HCT116 (cell line): ENCODE measurements around the gene COX7B. TPM values are rescaled to one million over a fixed set of nuclear protein-coding genes. Genes with fewer than 3 reads are reported as not detected.

Source experiments
- ATAC-seq: fragments of 200-7000 bp; cut with Tn5 transposase; 2 replicates; pipeline ENCODE4 v1.9.1; 2020; ENCODE audit warnings: mild to moderate bottlenecking, moderate library complexity
- BruUV-seq: library from RNA; stranded (reverse); fragments of 400-500 nt; replicated peaks from 2 replicates; lab custom pipeline; 2021; lab: Mats Ljungman, UMichigan
- CTCF ChIA-PET: fragments of 300-600 bp; sonication (Branson Sonifier 250); formaldehyde crosslinking; loops from one replicate; lab custom pipeline; 2021; ENCODE audit warnings: antibody characterized with exemption; lab: Charles Lee
- POLR2A ChIA-PET: fragments of 300-600, 350-600 bp; sonication (Branson Sonifier 250); formaldehyde crosslinking; loops from one replicate; lab custom pipeline; 2021; ENCODE audit warnings: antibody characterized with exemption; lab: Charles Lee
- RAD21 ChIA-PET, 2 experiments: fragments of 300-600 bp; sonication (Branson Sonifier 250); formaldehyde crosslinking; loops; one replicate each; lab custom pipeline; 2023; ENCODE audit warnings: low total read pairs in 2 of 2; ENCODE audit not compliant: uncharacterized antibody in 2 of 2, unreplicated experiment in 2 of 2, low non-redundant PET in 1 of 2; lab: Charles Lee
- DNase-seq: peaks from one replicate; pipeline ENCODE4 v3.0.0-alpha.2; 2010; ENCODE audit warnings: low read depth, low spot score
- H2AFZ ChIP-seq: fragments of 200-600 bp; shearing (Covaris generic), sonication (generic); 2 replicates; pipeline ENCODE4 v1.6.1; 2017; ENCODE audit warnings: low read depth, mixed run types, mixed read lengths, antibody characterized with exemption, low read length; ENCODE audit not compliant: poor library complexity, severe bottlenecking
- H3K27ac ChIP-seq: 2 replicates; pipeline ENCODE4 v1.5.1; 2012; ENCODE audit warnings: low read depth, low read length
- H3K27me3 ChIP-seq: fragments of 200-600 bp; sonication (generic); 2 replicates; pipeline ENCODE4 v1.6.1; 2016; ENCODE audit warnings: mixed run types, low read length, mixed read lengths; ENCODE audit not compliant: insufficient read depth
- H3K36me3 ChIP-seq, 2 experiments: fragments of 200-500 bp in 1 of 2; fragments of 200-600 bp in 1 of 2; sonication (Bioruptor generic) in 1 of 2; sonication (generic) in 1 of 2; 2 replicates each; pipeline versions ENCODE4 v1.5.1 to v1.6.1; 2014 to 2016; ENCODE audit warnings: low read length in 2 of 2, inconsistent platforms in 1 of 2, mixed read lengths in 1 of 2, mixed run types in 1 of 2; ENCODE audit not compliant: insufficient read depth in 2 of 2, control insufficient read depth in 1 of 2
- H3K4me1 ChIP-seq, 2 experiments: fragments of 200-600 bp in 1 of 2; sonication (generic) in 1 of 2; 2 replicates each; pipeline versions ENCODE4 v1.5.1 to v1.6.1; 2012 to 2017; ENCODE audit warnings: low read length in 2 of 2, inconsistent platforms in 1 of 2, mild to moderate bottlenecking in 1 of 2, mixed read lengths in 1 of 2, mixed run types in 1 of 2, moderate library complexity in 1 of 2; ENCODE audit not compliant: insufficient read depth in 2 of 2, control insufficient read depth in 1 of 2
- H3K4me2 ChIP-seq: fragments of 200-600 bp; sonication (generic); 2 replicates; pipeline ENCODE4 v1.6.1; 2017; ENCODE audit warnings: mixed run types, low read length, mixed read lengths
- H3K4me3 ChIP-seq, 2 experiments: fragments of 200-600 bp in 1 of 2; sonication (generic) in 1 of 2; replicated peaks in 1 of 2; 2 replicates each; pipeline ENCODE4 v1.5.1; 2011 to 2016; ENCODE audit warnings: low read length in 2 of 2, control low read depth in 1 of 2, low read depth in 1 of 2, mild to moderate bottlenecking in 1 of 2, mixed read lengths in 1 of 2, mixed run types in 1 of 2
- H3K79me2 ChIP-seq: fragments of 200-600 bp; sonication (generic); 2 replicates; pipeline ENCODE4 v1.6.1; 2017; ENCODE audit warnings: mild to moderate bottlenecking, mixed run types, low read length, moderate library complexity, mixed read lengths; ENCODE audit not compliant: insufficient read depth
- H3K9ac ChIP-seq: fragments of 200-600 bp; sonication (generic); 2 replicates; pipeline ENCODE4 v1.6.1; 2016; ENCODE audit warnings: low read length, mixed read lengths
- H3K9me2 ChIP-seq: fragments of 200-600 bp; sonication (generic), shearing (Covaris generic); 2 replicates; pipeline ENCODE4 v1.6.1; 2017; ENCODE audit warnings: mixed run types, mild to moderate bottlenecking, moderate library complexity; ENCODE audit not compliant: insufficient read depth
- H3K9me3 ChIP-seq, 2 experiments: fragments of 200-500 bp in 1 of 2; fragments of 200-600 bp in 1 of 2; sonication (Bioruptor generic) in 1 of 2; sonication (generic) in 1 of 2; 2 replicates each; pipeline ENCODE4 v1.6.1; 2014 to 2017; ENCODE audit warnings: low read length in 2 of 2, mixed read lengths in 2 of 2, inconsistent platforms in 1 of 2, low read depth in 1 of 2, mild to moderate bottlenecking in 1 of 2, mixed run types in 1 of 2, moderate library complexity in 1 of 2; ENCODE audit not compliant: control insufficient read depth in 1 of 2, insufficient read depth in 1 of 2
- H4K20me1 ChIP-seq: fragments of 200-600 bp; sonication (generic), shearing (Covaris generic); 2 replicates; pipeline ENCODE4 v1.6.1; 2017; ENCODE audit warnings: mixed run types, mild to moderate bottlenecking, moderate library complexity; ENCODE audit not compliant: insufficient read depth
- EZH2phosphoT487 ChIP-seq: fragments of 200-600 bp; IDR thresholded peaks from 2 replicates; pipeline ENCODE4 v1.6.1; 2018; ENCODE audit warnings: antibody characterized with exemption, borderline replicate concordance
- FOSL1 ChIP-seq: IDR thresholded peaks from 2 replicates; pipeline ENCODE4 v1.6.1; 2012; ENCODE audit warnings: low read depth
- JUND ChIP-seq: IDR thresholded peaks from 2 replicates; pipeline ENCODE4 v1.6.1; 2012
- POLR2A ChIP-seq: IDR thresholded peaks from 2 replicates; pipeline ENCODE4 v1.7.0; 2011; ENCODE audit warnings: borderline replicate concordance; ENCODE audit not compliant: insufficient read depth, insufficient read length; ENCODE audit errors: extremely low read depth
- POLR2AphosphoS5 ChIP-seq: IDR thresholded peaks from 2 replicates; pipeline ENCODE4 v1.6.1; 2011; ENCODE audit warnings: mild to moderate bottlenecking, low read depth, low read length, moderate library complexity
- RAD21 ChIP-seq: IDR thresholded peaks from 2 replicates; pipeline ENCODE4 v1.6.1; 2012; ENCODE audit warnings: low read depth, mild to moderate bottlenecking
- SRF ChIP-seq: IDR thresholded peaks from 2 replicates; pipeline ENCODE4 v1.6.1; 2012; ENCODE audit warnings: low read depth
- TCF7L2 ChIP-seq: IDR thresholded peaks from 2 replicates; pipeline ENCODE4 v1.7.0; 2011; ENCODE audit warnings: borderline replicate concordance, inconsistent platforms; ENCODE audit not compliant: insufficient read depth, insufficient read length; ENCODE audit errors: extremely low read depth
- YY1 ChIP-seq: IDR thresholded peaks from 2 replicates; pipeline ENCODE4 v1.6.1; 2011; ENCODE audit warnings: low read length, low read depth, moderate library complexity, mild to moderate bottlenecking; ENCODE audit not compliant: insufficient replicate concordance; ENCODE audit errors: extremely low read depth
- ZFX ChIP-seq: fragments of 450-650 bp; IDR thresholded peaks from 2 replicates; pipeline ENCODE4 v1.6.1; 2017
- intact Hi-C: fragments of 100-400 bp; cut with micrococcal nuclease; formaldehyde crosslinking; loops from 2 replicates; pipeline ENCODE4 v1.10.0; 2022
- total RNA-seq: library from RNA; stranded (reverse); gene quantifications from one replicate; pipeline ENCODE4 v1.2.1, GENCODE V29; 2021; ENCODE audit not compliant: unreplicated experiment
- TF ChIP-seq, protein P1 (sequence below): IDR thresholded peaks from 2 replicates; pipeline ENCODE4 v1.6.1; 2012
- TF ChIP-seq, protein P2 (sequence below): IDR thresholded peaks from 2 replicates; pipeline ENCODE4 v1.6.1; 2012; ENCODE audit warnings: low read depth
- TF ChIP-seq, protein P3 (sequence below): IDR thresholded peaks from 2 replicates; pipeline ENCODE4 v1.6.1; 2012
- TF ChIP-seq, protein P4 (sequence below): IDR thresholded peaks from 2 replicates; pipeline ENCODE4 v1.6.1; 2011; ENCODE audit warnings: mild to moderate bottlenecking, low read length, moderate library complexity; ENCODE audit not compliant: insufficient replicate concordance; ENCODE audit errors: extremely low read depth

COX7B gene
- total RNA-seq, 1 experiment from 2014 or later, result 268 TPM

DNA sequence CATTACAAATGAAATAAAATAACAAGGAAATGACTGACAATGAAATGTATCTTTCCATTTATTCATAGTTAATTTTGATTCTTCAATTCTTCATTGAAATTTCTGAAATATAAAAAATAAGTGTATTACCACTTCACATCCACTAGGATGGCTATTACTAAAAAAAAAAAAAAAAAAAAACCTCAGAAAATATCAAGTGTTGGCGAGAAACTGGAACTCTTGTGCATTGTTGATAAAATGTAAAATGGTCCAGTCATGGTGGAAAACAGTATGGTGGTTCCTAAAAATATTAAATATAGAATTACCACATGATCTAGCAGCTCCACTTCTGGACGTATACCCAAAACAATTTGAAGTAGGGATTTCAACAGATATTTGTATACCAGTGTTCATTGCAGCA lies 47.3 kb downstream of the COX7B start:
- Histone ChIP-seq H3K4me2 (no peak overlapping the region), H3K27ac (no peak overlapping the region), H3K79me2 (no peaks in the 10 kb centered on the region), H3K4me3 (no peak overlapping the region), H3K36me3 (no peaks in the 10 kb centered on the region), H2AFZ (no peak overlapping the region), H3K9ac (no peak overlapping the region), H3K4me1 (peaks cover 2 to 3% of the 10 kb centered on the region in 2 experiments; a peak in 2 of 4 replicates), H3K9me3 (no peaks in the 10 kb centered on the region), H3K9me2 (no peaks in the 10 kb centered on the region), H3K27me3 (no peaks in the 10 kb centered on the region), H4K20me1 (no peaks in the 10 kb centered on the region)
- CTCF ChIA-PET, result no interaction called here
- no peak for ATAC-seq
- intact Hi-C loops, result no loop called here
- no peak for DNase-seq
- POLR2A ChIA-PET, result no interaction called here
- RAD21 ChIA-PET, result no interaction called here
- TF ChIP-seq, protein P1, sequence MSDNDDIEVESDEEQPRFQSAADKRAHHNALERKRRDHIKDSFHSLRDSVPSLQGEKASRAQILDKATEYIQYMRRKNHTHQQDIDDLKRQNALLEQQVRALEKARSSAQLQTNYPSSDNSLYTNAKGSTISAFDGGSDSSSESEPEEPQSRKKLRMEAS, result no peak
- TF ChIP-seq, protein P2, sequence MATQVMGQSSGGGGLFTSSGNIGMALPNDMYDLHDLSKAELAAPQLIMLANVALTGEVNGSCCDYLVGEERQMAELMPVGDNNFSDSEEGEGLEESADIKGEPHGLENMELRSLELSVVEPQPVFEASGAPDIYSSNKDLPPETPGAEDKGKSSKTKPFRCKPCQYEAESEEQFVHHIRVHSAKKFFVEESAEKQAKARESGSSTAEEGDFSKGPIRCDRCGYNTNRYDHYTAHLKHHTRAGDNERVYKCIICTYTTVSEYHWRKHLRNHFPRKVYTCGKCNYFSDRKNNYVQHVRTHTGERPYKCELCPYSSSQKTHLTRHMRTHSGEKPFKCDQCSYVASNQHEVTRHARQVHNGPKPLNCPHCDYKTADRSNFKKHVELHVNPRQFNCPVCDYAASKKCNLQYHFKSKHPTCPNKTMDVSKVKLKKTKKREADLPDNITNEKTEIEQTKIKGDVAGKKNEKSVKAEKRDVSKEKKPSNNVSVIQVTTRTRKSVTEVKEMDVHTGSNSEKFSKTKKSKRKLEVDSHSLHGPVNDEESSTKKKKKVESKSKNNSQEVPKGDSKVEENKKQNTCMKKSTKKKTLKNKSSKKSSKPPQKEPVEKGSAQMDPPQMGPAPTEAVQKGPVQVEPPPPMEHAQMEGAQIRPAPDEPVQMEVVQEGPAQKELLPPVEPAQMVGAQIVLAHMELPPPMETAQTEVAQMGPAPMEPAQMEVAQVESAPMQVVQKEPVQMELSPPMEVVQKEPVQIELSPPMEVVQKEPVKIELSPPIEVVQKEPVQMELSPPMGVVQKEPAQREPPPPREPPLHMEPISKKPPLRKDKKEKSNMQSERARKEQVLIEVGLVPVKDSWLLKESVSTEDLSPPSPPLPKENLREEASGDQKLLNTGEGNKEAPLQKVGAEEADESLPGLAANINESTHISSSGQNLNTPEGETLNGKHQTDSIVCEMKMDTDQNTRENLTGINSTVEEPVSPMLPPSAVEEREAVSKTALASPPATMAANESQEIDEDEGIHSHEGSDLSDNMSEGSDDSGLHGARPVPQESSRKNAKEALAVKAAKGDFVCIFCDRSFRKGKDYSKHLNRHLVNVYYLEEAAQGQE, result no peak
- TF ChIP-seq SRF (no peak), TCF7L2 (no peak), YY1 (no peak), ZFX (no peak), EZH2phosphoT487 (no peak), FOSL1 (no peak), JUND (no peak), POLR2A (no peak), RAD21 (no peak), POLR2AphosphoS5 (no peak)
- TF ChIP-seq, protein P3, sequence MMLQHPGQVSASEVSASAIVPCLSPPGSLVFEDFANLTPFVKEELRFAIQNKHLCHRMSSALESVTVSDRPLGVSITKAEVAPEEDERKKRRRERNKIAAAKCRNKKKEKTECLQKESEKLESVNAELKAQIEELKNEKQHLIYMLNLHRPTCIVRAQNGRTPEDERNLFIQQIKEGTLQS, result no peak
- TF ChIP-seq, protein P4, sequence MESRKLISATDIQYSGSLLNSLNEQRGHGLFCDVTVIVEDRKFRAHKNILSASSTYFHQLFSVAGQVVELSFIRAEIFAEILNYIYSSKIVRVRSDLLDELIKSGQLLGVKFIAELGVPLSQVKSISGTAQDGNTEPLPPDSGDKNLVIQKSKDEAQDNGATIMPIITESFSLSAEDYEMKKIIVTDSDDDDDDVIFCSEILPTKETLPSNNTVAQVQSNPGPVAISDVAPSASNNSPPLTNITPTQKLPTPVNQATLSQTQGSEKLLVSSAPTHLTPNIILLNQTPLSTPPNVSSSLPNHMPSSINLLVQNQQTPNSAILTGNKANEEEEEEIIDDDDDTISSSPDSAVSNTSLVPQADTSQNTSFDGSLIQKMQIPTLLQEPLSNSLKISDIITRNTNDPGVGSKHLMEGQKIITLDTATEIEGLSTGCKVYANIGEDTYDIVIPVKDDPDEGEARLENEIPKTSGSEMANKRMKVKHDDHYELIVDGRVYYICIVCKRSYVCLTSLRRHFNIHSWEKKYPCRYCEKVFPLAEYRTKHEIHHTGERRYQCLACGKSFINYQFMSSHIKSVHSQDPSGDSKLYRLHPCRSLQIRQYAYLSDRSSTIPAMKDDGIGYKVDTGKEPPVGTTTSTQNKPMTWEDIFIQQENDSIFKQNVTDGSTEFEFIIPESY, result no peak
- BruUV-seq, result no TSS peak
